Islet precursor cell (in vitro differentiated cells): ENCODE data around the gene MAS1.
"Not testable (repeated sequence)": the region's sequence is repeated elsewhere in the genome, so short reads cannot be mapped to it uniquely, and the experiment has no call there.

Experiments
- DNase-seq: peaks from one replicate; pipeline ENCODE4 v3.0.0-alpha.2; 2018

The MAS1 gene

DNA sequence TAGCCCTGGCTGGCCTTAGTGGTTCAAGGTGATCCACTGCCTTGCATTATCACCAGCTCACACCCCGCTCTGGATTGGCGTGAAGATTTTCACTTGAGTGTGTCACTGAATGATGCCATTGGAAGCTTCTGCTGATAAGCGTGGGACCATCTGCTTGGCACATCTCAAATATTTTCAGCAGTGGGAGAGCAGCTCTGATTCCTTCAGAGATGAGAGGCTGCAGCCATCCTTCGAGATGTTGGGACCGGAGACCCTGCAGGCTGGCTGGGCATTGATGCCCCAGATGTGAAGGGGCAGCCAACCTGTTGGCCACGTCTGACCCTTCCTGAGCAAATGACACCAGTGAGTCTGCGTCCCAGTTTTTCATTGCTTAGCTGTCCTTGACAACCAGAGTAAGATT is at the start of gene MAS1:
MAS1 (plus strand) TSS at position 197 of the 400 bp plus-strand sequence. CDS start 15,968 bp downstream, outside the sequence.
- DNase-seq = peak; percentile 33

DNA sequence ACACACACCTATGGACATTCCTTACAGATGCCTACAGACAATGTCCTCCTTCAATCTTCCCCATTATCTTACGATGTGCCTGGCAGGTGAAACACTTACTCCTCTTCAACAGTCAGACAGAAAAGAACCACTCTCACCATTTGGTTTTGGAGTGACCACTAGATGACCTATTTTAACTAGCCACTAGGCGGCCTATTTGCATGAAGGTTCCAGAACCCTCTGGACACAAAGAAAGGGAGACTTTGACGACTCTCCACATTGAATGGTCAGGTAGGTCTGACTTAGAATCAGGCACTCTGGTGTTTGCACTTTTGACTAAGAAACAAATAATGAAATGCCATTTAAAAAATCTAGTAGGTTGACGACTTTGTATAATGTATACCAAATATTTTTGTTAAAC is 48.8 kb upstream of the MAS1 start:
- DNase-seq = no peak

- no peak for DNase-seq
Observed at GRCh38 chr6:159844737-159845645, 45.8 kb upstream of the MAS1 start.

- not testable (repeated sequence) for DNase-seq
Observed at GRCh38 chr6:159848552-159848951, 42.2 kb upstream of the MAS1 start.

GRCh38 chr6:159849851-159850250 is 40.9 kb upstream of the MAS1 start:
- not testable (repeated sequence) for DNase-seq

- no peak for DNase-seq
Observed at GRCh38 chr6:159852877-159853276, 37.9 kb upstream of the MAS1 start.

DNA sequence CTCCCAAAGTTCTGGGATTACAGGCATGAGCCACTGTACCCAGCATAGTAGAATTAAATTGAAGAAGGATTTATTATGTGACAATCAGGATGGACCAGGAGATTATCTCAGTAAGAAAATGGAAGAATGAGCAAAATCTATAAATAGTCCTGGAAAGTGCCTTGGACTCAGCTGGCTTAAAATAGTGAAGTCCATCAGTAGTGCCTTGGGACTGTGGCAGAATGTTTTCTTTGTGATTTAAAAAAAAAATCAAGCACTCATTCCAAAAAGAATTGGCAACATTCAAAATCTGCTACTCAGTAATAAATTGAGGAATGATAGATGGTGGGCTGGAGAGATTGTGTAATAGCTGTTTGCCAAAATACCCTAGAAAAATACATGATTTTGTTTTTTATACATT is 37.0 kb upstream of the MAS1 start:
- DNase-seq = no peak

GRCh38 chr6:159854959-159855358 is 35.8 kb upstream of the MAS1 start:
- DNase-seq = no peak

DNA sequence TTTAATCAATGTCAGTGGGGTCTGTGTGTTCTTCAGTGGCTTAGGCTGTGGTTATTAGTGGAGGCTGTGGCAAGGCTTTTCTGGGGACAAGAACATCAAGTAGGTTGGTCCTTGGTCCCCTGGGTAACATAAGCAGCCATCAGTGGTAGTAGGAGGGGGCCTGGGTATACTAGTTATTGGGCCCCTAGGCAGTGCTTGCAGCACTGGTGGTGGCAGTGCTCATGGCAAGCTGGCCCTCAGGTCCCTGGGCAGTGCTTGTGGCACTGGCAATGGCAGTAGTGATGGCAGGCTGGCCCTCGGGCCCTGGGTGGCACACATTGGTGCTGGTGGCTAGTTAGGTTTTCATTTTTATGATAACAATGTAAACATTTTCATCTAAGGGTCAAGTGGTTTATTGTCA is 32.5 kb upstream of the MAS1 start:
- DNase-seq = no peak

DNA sequence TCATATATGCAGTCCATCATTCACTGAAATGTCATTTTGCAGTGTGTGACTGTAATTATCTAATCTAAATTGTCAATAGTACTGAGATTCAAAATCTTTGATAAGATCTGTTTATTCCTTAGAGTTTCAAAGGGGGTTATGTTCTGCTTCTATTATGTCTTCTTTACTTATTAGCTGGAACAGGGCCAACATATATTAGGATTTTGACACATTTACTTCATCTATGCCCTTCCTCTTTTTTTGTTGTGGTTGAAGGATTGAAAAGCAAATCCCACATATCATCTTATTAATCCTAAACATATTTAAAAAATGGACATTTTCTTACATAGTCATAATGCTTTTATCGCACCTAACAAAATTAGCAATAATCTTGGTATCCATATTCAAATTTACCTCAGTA is 30.3 kb upstream of the MAS1 start:
- no peak for DNase-seq

DNA sequence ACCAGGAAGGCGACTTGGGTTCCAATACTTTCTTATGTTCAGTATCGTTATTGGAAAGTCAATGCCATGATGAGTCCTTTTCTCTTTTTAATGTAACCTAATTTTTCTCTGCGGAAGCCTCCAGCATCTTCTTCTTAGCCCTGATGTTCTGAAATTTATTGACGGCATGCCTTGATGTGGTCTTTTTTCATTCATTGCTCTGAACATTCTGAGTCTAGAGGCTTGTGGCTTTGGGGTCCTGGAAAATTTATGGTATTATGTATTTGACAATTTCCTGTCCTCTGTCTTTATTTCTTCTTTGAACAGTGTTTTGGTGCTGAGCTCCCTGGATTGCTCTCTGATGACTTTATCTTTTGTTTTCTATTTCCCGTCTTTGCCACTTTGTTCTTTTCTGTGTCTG is 28.7 kb upstream of the MAS1 start:
- DNase-seq = no peak

DNA sequence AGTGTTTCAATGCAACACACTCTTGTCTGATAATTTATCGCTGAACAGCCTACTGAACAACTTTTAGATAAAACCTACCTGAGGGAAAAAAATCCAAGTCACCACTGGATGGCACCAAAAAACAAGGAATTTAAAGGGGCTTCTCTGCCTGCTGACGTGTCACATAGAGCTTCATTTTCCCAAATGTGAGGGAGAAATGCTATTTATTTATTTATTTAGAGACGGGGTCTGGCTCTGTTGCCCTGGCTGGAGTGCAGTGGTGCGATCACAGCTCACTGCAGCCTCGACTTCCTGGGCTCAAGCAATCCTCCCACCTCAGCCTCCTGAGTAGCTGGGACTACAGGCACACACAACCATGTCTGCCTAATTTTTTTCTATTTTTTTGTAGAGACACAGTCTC is 27.4 kb upstream of the MAS1 start:
- not testable (repeated sequence) for DNase-seq

GRCh38 chr6:159865226-159865920 is 25.4 kb upstream of the MAS1 start:
- DNase-seq = no peak

GRCh38 chr6:159866286-159867247 is 24.2 kb upstream of the MAS1 start:
- DNase-seq = no peak

DNA sequence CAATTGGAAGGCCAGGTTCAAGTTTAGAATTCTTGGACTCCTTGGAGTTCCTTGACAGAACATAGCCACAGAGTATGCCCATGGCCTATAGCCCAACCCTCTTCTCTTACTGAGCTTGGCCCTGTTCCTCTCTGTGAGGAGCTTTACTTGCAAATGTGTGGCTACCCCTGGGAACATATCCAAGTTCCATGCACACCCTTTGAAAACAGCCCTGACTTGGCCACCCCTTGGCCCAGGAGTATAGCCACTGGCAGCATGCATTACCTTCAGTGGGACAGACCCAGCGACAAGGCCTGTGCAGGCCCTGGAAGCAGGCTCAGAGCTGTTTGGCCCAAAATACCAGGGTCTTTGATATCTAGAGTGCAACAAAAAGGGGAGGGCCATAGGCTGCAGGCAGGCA is 19.5 kb upstream of the MAS1 start:
- no peak for DNase-seq

DNA sequence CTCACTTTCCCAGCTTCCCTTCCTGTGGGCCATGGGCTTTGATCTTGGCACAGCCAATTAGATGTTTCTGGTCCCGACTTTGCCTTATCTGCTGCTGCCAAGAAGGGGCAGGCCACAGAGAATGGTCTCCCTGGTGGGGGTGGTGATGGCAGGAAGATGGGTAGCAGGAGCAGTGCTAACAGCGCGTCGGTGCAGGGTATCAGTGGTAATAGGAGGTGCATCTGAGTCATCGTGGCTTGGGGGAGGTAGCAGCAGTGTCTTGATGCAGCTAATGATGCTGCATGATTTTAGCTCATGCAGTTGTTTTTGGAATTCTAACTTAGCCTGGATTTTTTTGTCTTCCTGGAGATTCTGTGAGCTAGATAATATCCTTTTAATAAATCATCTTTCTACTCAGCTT is 18.9 kb upstream of the MAS1 start:
- DNase-seq = no peak

DNA sequence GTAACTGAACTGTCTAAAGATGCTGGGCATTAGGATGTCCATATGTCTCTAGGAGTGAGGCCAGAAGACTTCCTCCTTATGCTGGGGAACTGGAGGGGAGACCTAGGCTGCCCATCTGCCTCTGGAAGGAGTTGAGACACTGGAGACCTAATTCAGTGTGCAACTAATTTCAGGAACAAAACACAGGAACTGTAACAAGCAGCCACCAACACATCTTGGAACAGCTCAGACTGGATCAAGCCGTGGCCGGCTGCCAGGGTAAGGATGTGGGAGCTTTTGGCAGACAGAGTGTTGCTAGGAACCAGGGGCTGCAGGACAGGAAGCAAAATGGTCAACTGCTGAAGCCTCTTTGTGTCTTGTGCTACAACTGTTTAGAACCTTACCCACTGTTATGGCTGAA is 16.4 kb upstream of the MAS1 start:
- peak; percentile 35 for DNase-seq

DNA sequence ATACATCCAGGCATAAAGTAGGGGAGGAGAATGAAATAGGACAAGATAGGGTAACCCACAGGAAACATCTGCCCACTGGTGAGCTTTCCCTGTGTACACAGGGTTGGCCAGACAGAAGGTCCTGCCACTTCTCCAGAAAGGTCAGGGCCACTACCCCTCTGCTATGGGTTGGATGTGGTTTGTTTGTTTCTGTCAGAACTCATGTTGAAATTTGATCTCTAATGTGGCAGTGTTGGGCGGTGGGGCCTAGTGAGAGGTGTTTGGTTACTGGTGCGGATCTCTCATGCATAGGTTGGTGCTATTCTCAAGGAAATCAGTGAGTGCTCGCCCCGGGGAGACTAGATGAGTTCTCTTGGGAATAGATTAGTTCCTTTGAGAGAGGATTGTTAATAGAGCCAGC is 15.6 kb upstream of the MAS1 start:
- DNase-seq = peak; percentile 41

- DNase-seq = peak; percentile 28
Observed at GRCh38 chr6:159876242-159876641, 14.5 kb upstream of the MAS1 start.

- peak; percentile 18 for DNase-seq
Observed at GRCh38 chr6:159877256-159877808, 13.5 kb upstream of the MAS1 start.

- peak; percentile 31 for DNase-seq
Observed at GRCh38 chr6:159878341-159878740, 12.4 kb upstream of the MAS1 start.

DNA sequence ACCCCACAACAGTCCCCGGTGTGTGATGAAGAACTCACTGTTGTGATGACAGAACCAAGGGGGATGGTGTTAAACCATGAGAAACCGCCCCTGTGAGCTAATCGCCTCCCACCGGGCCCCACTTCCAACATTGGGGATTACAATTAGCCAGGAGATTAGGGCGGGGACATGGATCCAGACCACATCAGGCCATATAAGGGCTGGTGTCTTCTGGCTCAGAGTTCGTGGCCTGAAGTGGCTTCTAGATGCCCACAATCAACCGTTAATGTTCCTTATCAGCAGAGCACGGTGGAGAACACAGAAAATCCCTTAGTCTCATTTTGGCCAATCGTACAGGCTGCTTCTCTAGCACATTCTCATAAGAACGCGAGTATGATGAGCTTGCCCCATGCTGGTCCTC is 10.9 kb upstream of the MAS1 start:
- DNase-seq = peak; percentile 39
